ENCODE results near the gene MYCT1. TPM values are rescaled to one million over a fixed set of nuclear protein-coding genes. Genes with fewer than 3 reads are reported as not detected.

MYCT1 gene
- total RNA-seq, 1 donor = 2.6 TPM

DNA sequence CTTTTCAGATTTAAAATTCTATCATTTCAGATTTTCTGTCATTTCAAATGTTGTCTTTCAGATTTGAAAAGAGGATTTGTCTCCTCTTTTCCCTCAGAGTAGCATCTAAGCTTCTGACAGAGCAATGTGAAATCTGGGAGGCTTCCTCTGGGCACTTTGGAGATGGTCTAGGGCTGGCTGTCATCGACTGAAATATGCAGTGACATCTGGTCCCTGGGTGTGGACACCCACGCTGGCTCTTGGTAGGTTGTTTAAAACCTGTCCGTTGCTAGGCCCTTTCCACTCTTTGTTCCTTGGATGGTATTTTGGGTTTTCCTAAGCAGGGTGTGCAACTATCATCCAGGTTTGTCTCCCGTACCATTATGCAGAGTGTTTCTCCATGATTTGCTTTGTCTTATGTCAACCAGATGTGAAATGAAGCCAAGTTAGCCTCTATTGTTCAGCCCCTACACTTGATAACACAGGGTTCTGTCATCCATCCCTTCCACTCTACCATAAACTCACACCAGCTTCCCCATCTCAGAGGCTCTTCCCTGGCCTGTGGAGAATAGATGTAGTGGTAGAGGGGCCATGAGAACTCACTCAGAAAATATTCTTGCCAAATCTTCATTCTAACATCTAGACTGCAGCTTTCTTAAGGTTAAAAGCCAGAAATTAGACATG is 47.9 kb downstream of the MYCT1 start:
- DNase-seq (ENCODE audit: low read depth) = no peak
- H3K4me3 ChIP-seq (ENCODE audit: low read depth, low read length) = no peak overlapping the region
- TF ChIP-seq, protein P1, sequence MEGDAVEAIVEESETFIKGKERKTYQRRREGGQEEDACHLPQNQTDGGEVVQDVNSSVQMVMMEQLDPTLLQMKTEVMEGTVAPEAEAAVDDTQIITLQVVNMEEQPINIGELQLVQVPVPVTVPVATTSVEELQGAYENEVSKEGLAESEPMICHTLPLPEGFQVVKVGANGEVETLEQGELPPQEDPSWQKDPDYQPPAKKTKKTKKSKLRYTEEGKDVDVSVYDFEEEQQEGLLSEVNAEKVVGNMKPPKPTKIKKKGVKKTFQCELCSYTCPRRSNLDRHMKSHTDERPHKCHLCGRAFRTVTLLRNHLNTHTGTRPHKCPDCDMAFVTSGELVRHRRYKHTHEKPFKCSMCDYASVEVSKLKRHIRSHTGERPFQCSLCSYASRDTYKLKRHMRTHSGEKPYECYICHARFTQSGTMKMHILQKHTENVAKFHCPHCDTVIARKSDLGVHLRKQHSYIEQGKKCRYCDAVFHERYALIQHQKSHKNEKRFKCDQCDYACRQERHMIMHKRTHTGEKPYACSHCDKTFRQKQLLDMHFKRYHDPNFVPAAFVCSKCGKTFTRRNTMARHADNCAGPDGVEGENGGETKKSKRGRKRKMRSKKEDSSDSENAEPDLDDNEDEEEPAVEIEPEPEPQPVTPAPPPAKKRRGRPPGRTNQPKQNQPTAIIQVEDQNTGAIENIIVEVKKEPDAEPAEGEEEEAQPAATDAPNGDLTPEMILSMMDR (IDR thresholded peaks at IDR 0.05; ENCODE audit: insufficient read depth, low read length) = no peak

GRCh38 chr6:152746172-152746553 is 48.5 kb downstream of the MYCT1 start:
- DNase-seq (ENCODE audit: low read depth) = peak; percentile 65
- no peak overlapping the region for H3K4me3 ChIP-seq (ENCODE audit: low read depth, low read length)
- TF ChIP-seq, protein P1 (IDR thresholded peaks at IDR 0.05; ENCODE audit: insufficient read depth, low read length) = no peak

GRCh38 chr6:152748843-152749242 is 51.1 kb downstream of the MYCT1 start:
- H3K4me3 ChIP-seq (ENCODE audit: low read depth, low read length) = no peak overlapping the region
- DNase-seq (ENCODE audit: low read depth) = peak; percentile 55
- TF ChIP-seq, protein P1 (IDR thresholded peaks at IDR 0.05; ENCODE audit: insufficient read depth, low read length) = peak; percentile 25

DNA sequence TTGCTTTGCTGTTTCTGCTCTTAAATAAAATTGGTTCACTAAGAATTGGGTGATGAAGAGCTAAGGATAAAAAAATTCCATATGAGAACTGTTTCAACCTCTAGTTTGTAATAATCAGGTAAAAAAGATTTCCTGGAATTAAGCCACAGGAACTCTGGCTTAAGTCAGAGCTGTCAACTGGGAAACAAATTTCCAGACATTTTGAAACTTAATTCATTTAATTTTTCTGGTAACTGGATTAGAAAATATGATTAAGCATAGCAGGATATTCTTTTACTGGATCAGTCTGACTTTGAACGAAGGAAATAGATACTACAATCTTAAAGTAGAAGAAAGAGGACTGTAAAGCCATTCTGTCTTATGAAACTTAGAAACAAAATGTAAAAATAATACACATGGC is 51.6 kb downstream of the MYCT1 start:
- TF ChIP-seq, protein P1 (IDR thresholded peaks at IDR 0.05; ENCODE audit: insufficient read depth, low read length) = no peak
- H3K4me3 ChIP-seq (ENCODE audit: low read depth, low read length) = no peak overlapping the region
- no peak for DNase-seq (ENCODE audit: low read depth)

- peak; percentile 55 for DNase-seq (ENCODE audit: low read depth)
- TF ChIP-seq, protein P1 (IDR thresholded peaks at IDR 0.05; ENCODE audit: insufficient read depth, low read length) = no peak
- H3K4me3 ChIP-seq (ENCODE audit: low read depth, low read length) = no peak within 1 kb of the TSS
Observed at GRCh38 chr6:152750694-152751093, 53.0 kb downstream of the MYCT1 start, which contains the start of gene VIP. Gene VIP (plus strand): TSS chr6:152750797. CDS start chr6:152752178, 1,381 bp downstream.

- TF ChIP-seq, protein P1 (IDR thresholded peaks at IDR 0.05; ENCODE audit: insufficient read depth, low read length) = no peak
- no peak overlapping the region for H3K4me3 ChIP-seq (ENCODE audit: low read depth, low read length)
- DNase-seq (ENCODE audit: low read depth) = no peak
Observed at GRCh38 chr6:152765331-152765730, 67.6 kb downstream of the MYCT1 start.

GRCh38 chr6:152769159-152769558 is 71.5 kb downstream of the MYCT1 start:
- H3K4me3 ChIP-seq (ENCODE audit: low read depth, low read length) = no peak overlapping the region
- TF ChIP-seq, protein P1 (IDR thresholded peaks at IDR 0.05; ENCODE audit: insufficient read depth, low read length) = no peak
- DNase-seq (ENCODE audit: low read depth) = no peak

Data from fibroblast of the aortic adventitia (primary cell).